Natural killer cell treated with Interleukin-12 subunit alpha and Interleukin-12 subunit beta and Interleukin-15 and Interleukin-18, amount 100 ng/mL, for 72 hours (primary cell): ENCODE data around the gene ARNT2. TPM values are rescaled to one million over a fixed set of nuclear protein-coding genes. Genes with fewer than 3 reads are reported as not detected.
A peak's percentile ranks its signal among the peaks of the same experiment; 100 is the strongest.

Experiments
- ATAC-seq, 2 donors: fragments of 150-1000 bp; cut with Tn5 transposase in 1 of 2; sonication (Bioruptor Pico), chemical (Tn5 transposase) in 1 of 2; 2 replicates each; pipeline ENCODE4 v1.10.0; 2021
- DNase-seq: peaks from one replicate; pipeline ENCODE4 v3.0.0; 2022; ENCODE audit warnings: low spot score
- H3K27ac Mint-ChIP-seq, 2 donors: 1 replicate in 1 of 2; 2 replicates in 1 of 2; pipeline ENCODE4 v1.8.0; 2022; ENCODE audit warnings: mixed read lengths in 2 of 2, mild to moderate bottlenecking in 1 of 2, moderate library complexity in 1 of 2
- H3K27me3 Mint-ChIP-seq, 2 donors: 1 replicate in 1 of 2; 2 replicates in 1 of 2; pipeline ENCODE4 v1.8.0; 2022; ENCODE audit warnings: mixed read lengths in 2 of 2
- H3K36me3 Mint-ChIP-seq: one replicate; pipeline ENCODE4 v1.8.0; 2022; ENCODE audit warnings: mixed read lengths
- H3K4me1 Mint-ChIP-seq, 2 donors: 1 replicate in 1 of 2; 2 replicates in 1 of 2; pipeline ENCODE4 v1.8.0; 2022; ENCODE audit warnings: low read depth in 2 of 2, mixed read lengths in 2 of 2, mild to moderate bottlenecking in 1 of 2
- H3K4me3 Mint-ChIP-seq: one replicate; pipeline ENCODE4 v1.8.0; 2022; ENCODE audit warnings: mixed read lengths
- H3K9me3 Mint-ChIP-seq: 2 replicates; pipeline ENCODE4 v1.8.0; 2022; ENCODE audit warnings: mixed read lengths
- total RNA-seq, 2 donors: library from RNA; stranded (reverse); gene quantifications; one replicate each; pipeline ENCODE4 v1.2.3, GENCODE V29; 2022

ARNT2 gene
- total RNA-seq, 2 donors from 2014 or later = not detected

DNA sequence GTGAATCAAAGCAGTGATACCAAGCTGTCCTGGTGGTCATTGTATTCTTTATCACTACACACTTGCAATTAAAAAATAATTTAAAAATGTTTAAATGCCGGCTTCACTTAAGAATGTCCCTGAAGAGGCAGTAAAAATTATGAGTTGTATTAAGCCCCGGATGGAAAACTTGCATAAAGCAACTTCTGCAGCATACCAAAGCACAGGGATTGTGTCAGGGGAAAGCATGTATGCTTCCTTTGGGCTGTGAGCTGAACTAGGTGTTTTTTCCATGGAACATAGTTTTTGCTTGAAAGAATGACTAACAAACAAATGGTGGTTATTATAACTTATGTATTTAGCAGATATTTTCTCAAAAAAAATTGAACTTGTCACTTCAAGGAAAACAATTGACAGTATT lies 143.1 kb downstream of the ARNT2 start:
- DNase-seq (no peak), ATAC-seq (no peak)
- H3K27me3 Mint-ChIP-seq = peaks cover 23 to 47% of the 10 kb centered on the region in 2 donors
- no peaks in the 10 kb centered on the region for H3K4me1 Mint-ChIP-seq
- H3K4me3 Mint-ChIP-seq = no peak overlapping the region
- no peaks in the 10 kb centered on the region for H3K9me3 Mint-ChIP-seq
- H3K27ac Mint-ChIP-seq = no peak overlapping the region
- H3K36me3 Mint-ChIP-seq = no peaks in the 10 kb centered on the region

DNA sequence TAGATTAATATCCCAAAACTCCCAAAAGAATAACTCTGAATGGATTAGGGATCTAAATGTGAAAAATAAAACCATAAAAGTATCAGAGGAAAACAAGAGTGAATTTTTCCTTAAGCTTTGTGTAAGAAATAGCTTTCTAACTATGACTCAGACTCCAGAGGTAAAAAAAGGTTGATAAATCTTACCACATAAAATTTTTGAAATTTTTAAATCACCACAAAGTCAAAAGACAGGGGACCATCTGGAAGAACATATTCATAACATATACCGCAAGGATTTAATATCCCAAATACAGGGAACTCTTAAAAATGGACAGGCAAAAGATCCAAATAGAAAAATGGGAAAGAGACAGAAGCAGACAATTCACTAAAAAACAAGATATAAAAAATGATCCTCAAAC lies 145.0 kb downstream of the ARNT2 start:
- H3K27me3 Mint-ChIP-seq = peaks cover 23 to 49% of the 10 kb centered on the region in 2 donors
- no peak overlapping the region for H3K27ac Mint-ChIP-seq
- no peaks in the 10 kb centered on the region for H3K36me3 Mint-ChIP-seq
- DNase-seq (no peak), ATAC-seq (no peak)
- H3K9me3 Mint-ChIP-seq = no peaks in the 10 kb centered on the region
- H3K4me1 Mint-ChIP-seq = no peaks in the 10 kb centered on the region
- no peak overlapping the region for H3K4me3 Mint-ChIP-seq

DNA sequence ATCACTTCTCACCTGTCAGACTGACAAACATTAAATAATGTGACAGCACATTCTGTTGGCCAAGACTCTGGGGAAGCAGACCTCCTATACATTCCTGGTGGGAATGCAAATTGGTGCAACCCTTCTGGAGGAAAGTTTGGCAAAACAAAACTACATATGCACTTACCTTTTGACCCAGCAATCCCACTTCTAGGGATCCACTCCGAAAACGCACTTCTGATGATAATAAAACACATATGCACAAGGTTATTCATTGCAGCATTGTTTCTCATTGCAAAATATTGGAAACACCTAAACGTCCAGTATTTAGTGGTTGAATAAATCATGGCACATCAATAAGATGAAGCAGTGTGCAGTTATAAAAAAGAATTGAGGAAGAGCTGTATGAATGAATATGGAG lies 145.5 kb downstream of the ARNT2 start:
- Mint-ChIP-seq H3K27me3 (peaks cover 23 to 45% of the 10 kb centered on the region in 2 donors), H3K9me3 (no peaks in the 10 kb centered on the region), H3K4me3 (no peak overlapping the region), H3K4me1 (no peaks in the 10 kb centered on the region), H3K36me3 (no peaks in the 10 kb centered on the region), H3K27ac (no peak overlapping the region)
- ATAC-seq (no peak), DNase-seq (no peak)

GRCh38 chr15:80550219-80550907 lies 146.2 kb downstream of the ARNT2 start:
- no peak for ATAC-seq
- no peak for DNase-seq
- H3K9me3 Mint-ChIP-seq = no peaks in the 10 kb centered on the region

GRCh38 chr15:80550908-80551260 lies 146.7 kb downstream of the ARNT2 start:
- DNase-seq (no peak), ATAC-seq (no peak)
- peaks cover 28 to 45% of the 10 kb centered on the region in 2 donors for H3K27me3 Mint-ChIP-seq
- no peaks in the 10 kb centered on the region for H3K4me1 Mint-ChIP-seq
- H3K9me3 Mint-ChIP-seq = no peaks in the 10 kb centered on the region
- H3K4me3 Mint-ChIP-seq = no peak overlapping the region
- no peak overlapping the region for H3K27ac Mint-ChIP-seq
- no peaks in the 10 kb centered on the region for H3K36me3 Mint-ChIP-seq

More at GRCh38 chr15:80550219-80550907, 146.2 kb downstream of the ARNT2 start:
- H3K4me3 Mint-ChIP-seq = no peak overlapping the region
- H3K36me3 Mint-ChIP-seq = no peaks in the 10 kb centered on the region
- H3K27ac Mint-ChIP-seq = no peak overlapping the region
- H3K4me1 Mint-ChIP-seq = no peaks in the 10 kb centered on the region
- H3K27me3 Mint-ChIP-seq = peaks cover 28 to 47% of the 10 kb centered on the region in 2 donors

DNA sequence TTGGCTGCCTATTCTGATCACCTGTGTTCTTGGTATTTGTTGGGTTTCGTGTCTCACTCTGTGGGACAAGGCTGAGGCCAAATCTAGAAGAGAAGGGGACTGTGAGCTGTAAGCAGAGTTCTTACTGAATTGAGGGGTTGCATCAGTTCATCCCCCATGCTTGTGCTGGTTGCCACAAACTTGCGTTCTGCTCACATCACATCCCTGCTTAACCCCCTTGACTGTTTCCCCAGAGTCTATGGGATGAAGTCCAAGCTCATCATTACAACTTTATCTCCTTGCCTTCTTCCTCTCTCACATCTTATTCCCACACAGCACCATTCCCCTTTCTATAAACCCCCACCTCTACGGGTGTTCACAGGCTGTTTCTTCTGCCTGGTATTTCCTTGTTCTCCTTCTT lies 147.2 kb downstream of the ARNT2 start:
- Mint-ChIP-seq H3K27me3 (peaks cover 25 to 41% of the 10 kb centered on the region in 2 donors), H3K36me3 (no peaks in the 10 kb centered on the region), H3K27ac (no peak overlapping the region), H3K4me1 (no peaks in the 10 kb centered on the region), H3K4me3 (no peak overlapping the region), H3K9me3 (no peaks in the 10 kb centered on the region)
- no peak for DNase-seq
- ATAC-seq = no peak

DNA sequence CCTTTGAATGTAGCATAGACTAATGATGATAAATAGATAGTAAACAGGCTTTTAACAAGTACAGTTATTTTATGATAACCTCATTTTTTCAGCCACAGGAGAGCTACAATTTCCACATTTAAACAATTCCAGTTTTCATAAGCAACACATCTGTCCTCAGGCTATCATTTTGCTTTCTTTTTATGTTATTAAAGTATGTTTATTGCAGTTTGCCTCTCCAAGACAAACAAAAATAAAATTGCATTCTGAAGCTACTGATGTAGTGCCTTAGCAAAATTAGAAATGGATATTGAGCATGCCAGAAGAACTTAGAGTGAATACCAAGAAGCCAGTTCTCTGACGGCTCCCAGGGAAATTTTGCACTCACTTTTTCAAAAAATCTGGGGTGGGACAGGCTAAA lies 150.4 kb downstream of the ARNT2 start:
- Mint-ChIP-seq H3K27me3 (peaks cover 26 to 39% of the 10 kb centered on the region in 2 donors), H3K36me3 (no peaks in the 10 kb centered on the region), H3K4me1 (no peaks in the 10 kb centered on the region), H3K9me3 (no peaks in the 10 kb centered on the region), H3K4me3 (no peak overlapping the region), H3K27ac (no peak overlapping the region)
- no peak for DNase-seq
- ATAC-seq = no peak

DNA sequence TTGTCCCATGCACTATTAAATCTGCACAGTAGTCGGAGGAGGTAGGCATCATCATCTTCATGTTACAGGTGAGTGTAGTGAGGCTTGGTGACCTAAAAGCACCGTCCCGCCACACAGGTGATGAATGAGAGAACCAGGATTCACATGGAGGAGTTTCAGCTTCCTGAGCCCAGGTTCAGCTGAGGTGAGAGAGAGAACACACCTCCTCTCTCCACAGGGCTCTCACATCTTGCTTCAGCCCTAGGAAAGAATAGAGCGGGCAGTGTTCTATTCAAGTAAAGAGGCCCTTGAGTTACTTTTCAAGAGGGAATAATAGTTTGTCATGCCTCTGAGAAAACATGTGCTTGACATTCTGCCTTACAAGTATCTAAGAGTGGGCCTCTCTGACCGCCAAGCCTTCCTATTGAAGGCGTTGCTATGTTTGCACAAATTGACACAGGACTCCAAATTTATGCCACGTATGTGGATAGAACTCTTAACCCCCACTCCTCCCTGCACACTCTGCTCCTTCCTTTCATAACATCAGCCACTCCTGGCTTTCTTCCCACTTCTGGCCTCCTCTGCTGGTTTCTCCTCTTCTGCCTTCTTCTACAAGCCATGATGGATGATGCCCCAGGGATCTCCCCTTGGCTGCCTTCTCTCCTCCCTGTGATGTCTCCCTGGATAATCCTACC lies 152.6 kb downstream of the ARNT2 start:
- Mint-ChIP-seq H3K4me3 (no peak overlapping the region), H3K9me3 (no peaks in the 10 kb centered on the region), H3K36me3 (no peaks in the 10 kb centered on the region), H3K4me1 (no peaks in the 10 kb centered on the region), H3K27ac (no peak overlapping the region), H3K27me3 (peaks cover 20 to 42% of the 10 kb centered on the region in 2 donors)
- no peak for ATAC-seq
- DNase-seq = no peak

GRCh38 chr15:80557441-80558234 lies 153.5 kb downstream of the ARNT2 start:
- no peak for DNase-seq
- Mint-ChIP-seq H3K4me3 (no peak overlapping the region), H3K4me1 (no peaks in the 10 kb centered on the region), H3K27ac (no peak overlapping the region), H3K9me3 (no peaks in the 10 kb centered on the region), H3K36me3 (no peaks in the 10 kb centered on the region), H3K27me3 (peaks cover 17 to 39% of the 10 kb centered on the region in 2 donors)
- no peak for ATAC-seq

DNA sequence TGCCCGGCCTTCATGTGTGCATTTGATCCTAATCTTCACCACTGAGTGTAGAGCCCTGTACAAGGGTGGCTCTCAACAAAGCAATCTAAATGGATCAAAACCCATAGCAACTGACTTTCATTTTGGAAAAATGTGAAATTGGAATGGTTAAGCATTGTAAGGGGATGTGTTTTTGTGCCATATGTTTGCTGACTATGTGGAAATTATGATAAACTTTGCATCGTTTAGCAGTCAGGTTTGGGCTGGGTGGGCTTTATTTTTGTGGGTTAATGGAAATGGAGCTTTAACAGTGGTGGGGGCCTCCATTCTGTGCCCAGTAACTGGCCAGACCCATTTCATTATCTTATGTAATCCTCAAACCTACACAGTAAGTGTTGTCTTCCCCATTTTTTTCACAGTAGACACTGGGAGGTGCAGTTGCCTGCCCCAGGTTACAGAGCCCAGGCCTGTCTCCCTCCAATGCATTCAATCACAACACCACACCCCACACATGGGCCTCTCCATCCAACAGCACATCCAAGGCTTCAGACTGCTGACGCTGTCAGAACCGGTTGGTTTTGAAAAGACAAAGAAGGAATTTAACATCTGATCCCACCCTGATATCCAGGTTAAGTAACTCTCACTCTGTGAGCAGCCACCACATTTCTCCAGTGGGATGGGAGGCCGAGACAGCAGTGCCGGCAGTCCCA lies 154.6 kb downstream of the ARNT2 start:
- no peaks in the 10 kb centered on the region for H3K9me3 Mint-ChIP-seq
- DNase-seq = no peak
- no peaks in the 10 kb centered on the region for H3K4me1 Mint-ChIP-seq
- H3K36me3 Mint-ChIP-seq = no peaks in the 10 kb centered on the region
- peaks cover 22 to 44% of the 10 kb centered on the region in 2 donors for H3K27me3 Mint-ChIP-seq
- H3K4me3 Mint-ChIP-seq = no peak overlapping the region
- no peak for ATAC-seq
- H3K27ac Mint-ChIP-seq = no peak overlapping the region

DNA sequence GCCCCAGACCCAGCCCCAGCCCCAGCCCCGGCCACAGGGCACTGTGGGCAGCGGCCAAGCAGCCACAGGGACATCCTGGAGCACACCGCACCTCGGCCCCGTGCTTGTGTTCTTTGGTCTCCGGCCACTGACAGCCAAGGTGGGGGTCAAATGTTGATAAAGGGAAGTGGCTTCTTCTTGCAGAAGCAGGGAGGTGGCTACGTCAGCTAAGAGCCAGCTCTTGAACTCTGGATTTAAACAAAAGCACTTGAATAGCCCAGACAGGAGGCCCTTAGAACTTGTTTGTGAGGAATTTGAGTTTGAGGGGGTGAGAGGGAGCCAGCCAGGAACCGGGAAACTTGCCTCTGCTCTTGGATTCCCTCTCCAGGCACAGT lies 155.1 kb downstream of the ARNT2 start:
- H3K36me3 Mint-ChIP-seq = no peaks in the 10 kb centered on the region
- H3K4me3 Mint-ChIP-seq = no peak overlapping the region
- H3K4me1 Mint-ChIP-seq = no peaks in the 10 kb centered on the region
- no peaks in the 10 kb centered on the region for H3K9me3 Mint-ChIP-seq
- ATAC-seq (no peak), DNase-seq (no peak)
- H3K27me3 Mint-ChIP-seq = peaks cover 22 to 44% of the 10 kb centered on the region in 2 donors
- H3K27ac Mint-ChIP-seq = no peak overlapping the region

DNA sequence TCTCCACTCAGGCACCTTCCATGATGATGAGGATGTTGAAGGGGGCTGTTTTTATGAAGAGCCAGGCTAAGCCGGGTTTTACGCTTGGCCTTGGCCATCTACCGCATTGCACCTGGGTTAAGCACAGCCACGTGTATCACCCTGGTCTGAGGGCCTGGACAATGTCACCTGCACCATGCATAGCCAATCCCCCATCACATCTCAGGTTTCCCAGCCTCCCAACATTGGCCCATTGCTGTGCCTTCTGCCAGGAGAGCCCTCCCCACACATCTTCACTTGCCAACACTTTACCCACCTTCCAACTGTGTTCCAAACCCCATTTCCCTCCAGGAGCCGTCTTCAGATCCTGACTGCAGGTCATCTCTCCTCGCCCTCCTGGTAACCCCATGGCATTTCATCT lies 155.6 kb downstream of the ARNT2 start:
- DNase-seq (no peak), ATAC-seq (no peak)
- no peaks in the 10 kb centered on the region for H3K4me1 Mint-ChIP-seq
- H3K9me3 Mint-ChIP-seq = no peaks in the 10 kb centered on the region
- H3K4me3 Mint-ChIP-seq = no peak overlapping the region
- H3K36me3 Mint-ChIP-seq = no peaks in the 10 kb centered on the region
- peaks cover 24 to 42% of the 10 kb centered on the region in 2 donors for H3K27me3 Mint-ChIP-seq
- H3K27ac Mint-ChIP-seq = no peak overlapping the region

DNA sequence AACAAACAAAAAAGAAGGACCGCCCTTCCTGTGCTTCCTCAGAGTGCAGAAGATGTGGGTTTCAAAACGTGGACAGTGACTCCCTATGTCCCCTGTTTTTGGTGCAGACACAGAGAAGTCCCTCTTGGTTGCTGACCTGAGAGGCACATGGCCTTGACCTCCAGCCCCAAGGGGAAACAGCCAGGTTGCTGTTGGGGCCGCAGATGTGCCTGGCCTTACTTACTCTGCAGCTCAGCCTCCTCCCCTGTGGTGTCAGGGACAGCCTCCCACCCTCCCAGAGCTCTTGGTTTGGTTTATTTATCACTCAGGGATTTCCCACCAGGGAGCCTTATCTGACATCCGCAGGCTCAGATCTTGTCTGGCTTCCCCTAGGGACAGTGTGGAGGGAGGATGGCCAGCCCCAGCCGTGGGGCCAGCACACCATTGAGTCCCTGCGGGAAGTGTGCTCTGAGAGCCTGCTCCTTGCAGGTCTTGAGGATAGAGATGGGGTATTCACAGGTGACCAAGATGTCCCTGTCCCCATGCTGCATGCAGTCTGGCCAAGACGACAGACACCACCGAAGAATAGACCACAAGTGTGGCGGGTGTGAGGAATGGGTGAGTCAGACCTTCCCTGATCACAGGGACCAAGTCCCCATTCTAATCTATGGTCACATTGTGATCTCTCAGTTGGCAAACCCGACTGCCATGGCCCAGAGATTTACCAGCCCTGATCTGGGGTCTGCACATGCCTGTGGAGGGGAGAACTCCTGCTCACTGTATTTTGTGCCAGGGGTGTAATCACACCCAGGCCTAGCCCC lies 156.6 kb downstream of the ARNT2 start:
- no peaks in the 10 kb centered on the region for H3K36me3 Mint-ChIP-seq
- no peaks in the 10 kb centered on the region for H3K9me3 Mint-ChIP-seq
- no peak overlapping the region for H3K27ac Mint-ChIP-seq
- peak; percentile 41 to 46 for ATAC-seq
- no peak for DNase-seq
- H3K4me3 Mint-ChIP-seq = no peak overlapping the region
- H3K4me1 Mint-ChIP-seq = no peaks in the 10 kb centered on the region
- H3K27me3 Mint-ChIP-seq = peaks cover 22 to 40% of the 10 kb centered on the region in 2 donors
